Measurements from ENCODE around the gene CTH.
"Not testable (repeated sequence)": the region's sequence is repeated elsewhere in the genome, so short reads cannot be mapped to it uniquely, and the experiment has no call there.

CTH gene

GRCh38 chr1:70409136-70409535 is 1.9 kb upstream of the CTH start:
- no peak for DNase-seq (ENCODE audit: low read depth)

- no peak for DNase-seq (ENCODE audit: low read depth)
Measured at GRCh38 chr1:70411360-70411844, 334 bp downstream of the CTH start.

DNA sequence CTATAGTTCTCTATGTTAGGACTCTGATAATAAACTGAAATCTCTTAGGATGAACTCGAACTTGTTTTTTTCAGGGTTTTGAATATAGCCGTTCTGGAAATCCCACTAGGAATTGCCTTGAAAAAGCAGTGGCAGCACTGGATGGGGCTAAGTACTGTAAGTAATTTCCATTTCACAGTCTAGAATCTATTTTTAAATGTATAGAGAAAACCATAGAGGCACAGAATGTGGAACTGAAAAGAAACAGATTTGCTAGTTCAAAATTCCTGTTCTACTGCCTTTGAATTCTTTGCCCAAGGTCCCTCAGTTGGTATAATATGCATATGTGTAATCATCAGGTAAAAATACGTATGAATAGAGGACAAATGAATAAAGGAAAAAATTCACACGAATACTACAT is 4.8 kb downstream of the CTH start:
- DNase-seq (ENCODE audit: low read depth): no peak

GRCh38 chr1:70418973-70419734 is 8.1 kb downstream of the CTH start:
- DNase-seq (ENCODE audit: low read depth): not testable (repeated sequence)

GRCh38 chr1:70420320-70420719 is 9.3 kb downstream of the CTH start:
- DNase-seq (ENCODE audit: low read depth): no peak

DNA sequence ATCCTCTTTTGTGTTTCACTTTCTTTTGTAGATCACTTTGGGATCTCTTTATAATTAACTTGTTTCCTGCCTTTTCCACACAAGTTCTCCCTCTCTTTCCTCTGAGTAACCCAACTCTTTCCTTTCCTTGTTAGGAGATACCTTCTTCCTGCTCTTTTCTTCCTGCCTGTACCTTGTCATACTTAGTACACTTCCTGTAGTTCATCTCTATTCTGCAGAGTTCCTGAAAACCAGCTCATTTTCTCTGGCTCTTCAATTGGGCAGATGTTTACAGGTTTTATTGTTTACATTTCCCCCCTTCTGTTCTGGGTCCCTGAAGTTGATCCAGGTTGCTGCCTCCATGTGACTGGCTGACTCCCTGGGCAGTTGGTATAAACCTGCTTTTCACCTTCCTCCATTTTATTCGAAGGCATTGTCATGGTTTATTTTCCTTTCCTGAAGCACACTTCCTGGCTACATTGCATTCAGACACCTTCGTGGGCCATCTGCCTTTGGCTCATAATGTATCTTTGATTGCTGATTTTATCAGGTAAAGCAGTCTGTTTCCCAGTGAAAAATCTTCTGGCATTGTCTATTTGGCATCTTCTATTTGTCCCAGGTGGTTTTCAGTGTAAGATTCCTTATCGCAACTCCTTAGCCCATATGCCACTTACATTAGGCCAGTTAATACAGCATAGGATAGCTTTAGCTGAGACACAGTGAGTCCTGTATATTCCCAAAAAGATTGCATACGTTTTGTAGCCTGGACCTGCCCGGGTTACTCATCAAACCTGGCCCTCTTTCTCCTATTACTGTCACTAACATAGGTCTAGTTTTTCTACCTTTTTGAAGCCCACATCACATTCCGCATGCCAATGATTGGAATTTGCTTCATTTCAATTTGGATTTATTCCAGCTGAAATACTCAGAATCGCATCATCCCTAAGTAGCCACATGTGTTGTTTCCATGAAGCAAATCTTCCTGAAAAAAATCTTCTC is 15.4 kb downstream of the CTH start:
- no peak for DNase-seq (ENCODE audit: low read depth)

- DNase-seq (ENCODE audit: low read depth): no peak
Measured at GRCh38 chr1:70427976-70428375, 16.9 kb downstream of the CTH start.

GRCh38 chr1:70429219-70429618 is 18.2 kb downstream of the CTH start:
- no peak for DNase-seq (ENCODE audit: low read depth)

DNA sequence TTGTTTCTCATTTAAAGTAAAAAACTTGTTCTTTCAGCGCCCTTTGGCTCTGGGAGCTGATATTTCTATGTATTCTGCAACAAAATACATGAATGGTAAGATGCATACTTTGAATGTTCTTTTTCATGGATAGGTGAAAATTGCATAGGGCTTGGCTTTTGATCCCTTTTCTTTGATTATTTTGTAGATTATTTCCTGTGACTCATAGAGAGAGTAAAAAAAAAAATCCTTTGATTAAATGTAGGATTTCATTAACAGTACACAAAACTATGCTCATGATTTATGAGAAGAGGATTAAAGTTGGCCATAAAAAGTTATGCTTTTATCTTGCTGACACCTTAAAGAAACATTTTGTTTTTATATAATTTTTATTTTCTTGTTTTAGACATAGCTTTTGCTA is 18.7 kb downstream of the CTH start:
- no peak for DNase-seq (ENCODE audit: low read depth)

DNA sequence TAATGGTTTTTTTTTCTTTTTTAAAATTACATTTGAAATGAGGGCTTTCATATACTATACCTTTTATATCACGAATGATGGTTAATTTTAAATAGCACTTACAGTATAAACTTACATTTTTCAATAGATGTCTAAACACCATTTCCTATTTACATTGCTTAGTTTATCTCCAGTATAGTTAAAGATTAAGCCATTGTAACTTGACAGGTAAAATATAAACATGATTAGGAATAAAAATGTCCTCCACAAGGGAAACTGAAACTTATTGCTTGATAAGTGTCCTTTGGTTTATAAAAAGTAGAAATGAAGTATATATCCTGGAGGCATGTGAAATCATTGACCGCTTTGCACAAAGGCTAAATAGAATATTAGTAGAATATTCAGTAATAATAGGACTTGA is 20.2 kb downstream of the CTH start:
- no peak for DNase-seq (ENCODE audit: low read depth)

- DNase-seq (ENCODE audit: low read depth): no peak
Measured at GRCh38 chr1:70431874-70432273, 20.8 kb downstream of the CTH start.

DNA sequence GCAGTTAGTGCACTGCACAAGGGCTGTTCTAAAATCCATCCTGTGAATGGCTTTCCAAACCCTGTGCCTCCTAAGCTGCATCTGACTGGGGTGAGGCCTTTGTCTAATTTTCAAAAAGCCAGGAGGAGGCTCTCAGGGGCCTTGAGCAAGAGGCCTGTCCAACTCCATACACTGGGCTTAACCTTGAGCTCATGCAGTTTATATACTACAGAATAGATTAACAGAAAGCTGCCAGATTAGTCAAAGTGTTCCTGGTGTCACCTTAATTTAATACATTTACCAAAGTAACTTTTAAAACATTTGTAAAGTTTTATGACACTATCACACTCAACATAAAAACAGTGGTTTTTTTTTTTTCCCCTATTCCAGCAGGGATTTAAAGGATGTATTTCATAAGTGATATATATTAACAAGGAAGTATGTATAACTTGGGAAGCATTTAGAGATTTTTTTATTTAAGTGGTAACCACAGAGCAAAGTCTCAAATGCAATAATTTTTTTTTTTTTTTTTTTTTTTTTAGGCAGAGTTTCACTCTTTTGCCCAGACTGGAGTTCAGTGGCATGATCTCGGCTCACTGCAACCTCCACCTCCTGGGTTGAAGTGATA is 23.3 kb downstream of the CTH start:
- no peak for DNase-seq (ENCODE audit: low read depth)

DNA sequence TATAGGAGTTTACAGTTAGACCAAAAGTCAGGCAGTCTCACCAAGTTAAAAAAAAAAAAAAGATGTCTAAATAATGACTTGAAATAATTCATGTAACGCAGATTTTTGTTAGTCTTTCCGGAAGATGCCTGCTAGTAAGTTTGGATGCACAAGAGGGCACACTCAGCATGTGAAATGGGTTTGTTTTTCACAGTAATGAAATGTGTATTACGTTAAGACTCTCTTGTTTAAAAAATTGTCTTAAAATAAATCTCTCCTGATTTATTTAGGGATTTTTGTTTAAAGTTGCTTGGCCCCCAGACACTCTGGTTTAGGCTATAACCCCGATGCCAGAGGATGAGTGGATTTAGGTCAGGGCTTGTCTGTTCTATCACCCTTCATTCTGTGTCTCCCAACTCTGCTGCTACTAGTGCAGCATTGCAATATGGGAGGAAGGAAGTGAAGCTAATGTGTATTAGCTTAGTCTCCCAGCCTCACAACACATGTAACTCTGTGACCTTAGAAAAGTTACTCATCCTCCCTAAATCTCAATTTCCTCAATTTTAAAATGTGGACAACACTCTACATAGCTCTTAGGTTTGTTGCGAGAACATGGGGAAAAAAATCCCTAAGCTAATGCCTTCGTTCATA is 25.7 kb downstream of the CTH start:
- peak; percentile 55 for DNase-seq (ENCODE audit: low read depth)

- DNase-seq (ENCODE audit: low read depth): no peak
Measured at GRCh38 chr1:70438529-70438928, 27.5 kb downstream of the CTH start.

GRCh38 chr1:70440642-70441391 is 29.7 kb downstream of the CTH start:
- DNase-seq (ENCODE audit: low read depth): no peak

DNA sequence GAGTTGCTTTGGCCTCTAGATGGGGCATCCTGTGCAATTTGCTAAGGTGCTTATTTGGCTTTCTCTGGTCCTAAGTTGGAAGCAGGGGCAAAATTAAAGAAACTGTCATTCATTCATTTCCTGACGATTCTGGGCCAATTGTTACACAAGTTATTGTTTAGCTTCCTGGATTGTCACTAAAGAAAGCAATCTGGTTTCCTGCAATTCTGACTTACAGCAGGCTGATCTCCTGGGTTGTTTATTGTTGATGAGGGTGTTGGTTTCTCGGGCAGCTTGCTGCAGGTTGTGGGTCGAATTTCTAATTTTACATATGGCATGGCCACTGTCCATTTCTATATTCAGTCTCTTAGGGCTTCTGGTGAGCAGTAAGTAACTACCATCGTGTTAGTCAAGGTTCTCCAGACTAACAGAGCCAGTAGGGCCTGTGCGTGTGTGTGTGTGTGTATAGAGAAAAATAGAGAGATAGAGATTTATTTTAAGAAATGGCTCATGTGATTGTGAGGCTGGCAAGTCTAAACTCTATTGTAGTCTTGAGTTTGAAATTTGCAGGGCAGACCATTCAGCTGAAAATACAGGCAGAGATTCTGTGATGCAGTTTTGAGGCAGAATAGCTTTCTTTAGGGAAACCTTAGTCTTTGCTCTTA is 30.4 kb downstream of the CTH start:
- no peak for DNase-seq (ENCODE audit: low read depth)

DNA sequence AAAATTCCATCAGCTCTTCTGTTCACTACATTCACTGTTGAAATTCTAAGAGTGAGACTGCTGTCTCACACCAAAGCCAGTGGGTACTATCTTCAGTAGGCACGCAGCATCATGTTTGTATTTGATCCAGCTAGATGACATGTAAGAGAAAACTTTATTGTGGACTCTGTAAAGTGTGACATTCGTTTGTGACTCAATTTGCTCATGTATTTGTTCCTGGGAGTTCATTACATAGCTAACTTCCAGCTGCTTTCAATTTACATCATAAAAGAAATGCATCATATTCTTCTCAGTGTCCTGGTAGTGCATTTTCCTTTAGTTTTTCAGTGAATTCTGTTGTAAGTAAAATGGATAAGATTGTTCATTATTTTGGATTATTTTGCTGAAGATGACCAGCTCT is 31.4 kb downstream of the CTH start:
- peak; percentile 51 for DNase-seq (ENCODE audit: low read depth)

GRCh38 chr1:70443739-70444138 is 32.7 kb downstream of the CTH start:
- no peak for DNase-seq (ENCODE audit: low read depth)

GRCh38 chr1:70449049-70449448 is 38.0 kb downstream of the CTH start:
- DNase-seq (ENCODE audit: low read depth): no peak

DNA sequence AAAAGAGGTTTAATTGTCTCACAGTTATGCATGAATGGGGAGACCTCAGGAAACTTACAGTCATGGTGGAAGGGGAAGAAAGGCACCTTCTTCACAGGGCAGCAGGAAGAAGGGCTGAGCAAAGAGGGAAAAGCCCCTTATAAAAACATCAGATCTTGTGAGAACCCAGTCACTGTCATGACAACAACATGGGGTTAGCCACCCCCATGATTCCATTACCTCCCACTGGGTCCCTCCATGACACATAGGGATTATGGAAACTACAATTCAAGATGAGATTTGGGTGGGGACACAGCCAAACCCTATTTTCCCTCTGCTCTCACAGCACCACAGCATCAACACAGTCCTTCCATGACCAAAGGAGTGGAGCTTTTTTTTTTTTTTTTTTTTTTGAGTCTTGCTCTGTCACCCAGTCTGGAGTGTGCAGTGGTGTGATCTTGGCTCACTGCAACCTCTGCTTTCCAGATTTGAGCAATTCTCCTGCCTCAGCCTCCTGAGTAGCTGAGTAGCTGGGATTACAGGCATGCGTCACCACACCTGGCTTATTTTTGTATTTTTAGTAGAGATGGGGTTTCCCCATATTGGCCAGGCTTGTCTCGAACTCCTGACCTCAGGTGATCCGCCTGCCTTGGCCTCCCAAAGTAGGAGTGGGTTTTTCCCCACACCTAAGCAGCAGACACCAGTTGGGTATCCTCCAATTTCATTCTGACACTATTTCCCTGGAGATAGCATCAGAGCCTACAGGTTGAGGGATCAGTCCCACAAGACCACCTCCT is 41.3 kb downstream of the CTH start:
- DNase-seq (ENCODE audit: low read depth): not testable (repeated sequence)
